HAP-1 (cell line): ENCODE measurements around the gene DAZAP2.
"Not testable (repeated sequence)": the region's sequence is repeated elsewhere in the genome, so short reads cannot be mapped to it uniquely, and the experiment has no call there.

Source experiments
- DNase-seq, 2 experiments: peaks; one replicate each; pipeline ENCODE4 v3.0.0-alpha.2; 2016 to 2020; ENCODE audit warnings: low spot score in 2 of 2
- H3K27me3 ChIP-seq: fragments of 250-450 bp; sonication (Bioruptor Pico); 2 replicates; pipeline ENCODE4 v1.5.1; 2020; ENCODE audit warnings: low read depth, mild to moderate bottlenecking, moderate library complexity
- H3K36me3 ChIP-seq: fragments of 250-450 bp; sonication (Bioruptor Pico); replicated peaks from 2 replicates; pipeline ENCODE4 v1.5.1; 2020; ENCODE audit warnings: mild to moderate bottlenecking
- H3K4me1 ChIP-seq: fragments of 250-450 bp; sonication (Bioruptor Pico); 2 replicates; pipeline ENCODE4 v1.5.1; 2020; ENCODE audit warnings: mild to moderate bottlenecking
- H3K4me3 ChIP-seq: fragments of 250-450 bp; sonication (Bioruptor Pico); 2 replicates; pipeline ENCODE4 v1.5.1; 2020; ENCODE audit warnings: mild to moderate bottlenecking, moderate library complexity
- H3K9me3 ChIP-seq: fragments of 250-450 bp; sonication (Bioruptor Pico); 2 replicates; pipeline ENCODE4 v1.5.1; 2020; ENCODE audit warnings: mild to moderate bottlenecking, moderate library complexity
- in situ Hi-C: fragments of 300-500 bp; cut with MboI; formaldehyde crosslinking; loops from 3 replicates; pipeline ENCODE4 v1.14.3; 2020; ENCODE audit warnings: low sequenced_read_pairs, inconsistent platforms, mixed read lengths

DAZAP2 gene

DNA sequence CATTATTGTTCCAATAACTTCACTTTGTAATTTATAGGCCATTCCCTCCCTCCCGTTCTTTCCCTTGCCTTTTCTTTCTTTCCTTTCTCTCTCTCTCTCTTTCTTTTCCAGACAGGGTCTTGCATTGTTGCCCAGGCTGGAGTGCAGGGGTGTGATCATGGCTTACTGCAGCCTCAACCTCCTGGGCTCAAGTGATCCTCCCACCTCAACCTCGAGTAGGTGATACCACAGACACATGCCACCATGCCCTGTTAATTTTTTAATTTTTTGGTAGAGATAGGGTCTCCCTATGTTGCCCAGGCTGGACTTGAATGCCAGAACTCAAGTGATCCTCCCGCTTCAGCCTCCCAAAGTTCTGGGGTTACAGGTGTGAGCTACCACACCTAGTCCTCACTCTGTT lies 14.0 kb upstream of the DAZAP2 start:
- no peak overlapping the region for H3K4me3 ChIP-seq
- H3K27me3 ChIP-seq: no peaks in the 10 kb centered on the region
- H3K9me3 ChIP-seq: no peaks in the 10 kb centered on the region; the same call in 1 of the 2 replicates
- no peak for DNase-seq
- H3K36me3 ChIP-seq: no peaks in the 10 kb centered on the region
- H3K4me1 ChIP-seq: no peaks in the 10 kb centered on the region
- in situ Hi-C loops: no loop called here

DNA sequence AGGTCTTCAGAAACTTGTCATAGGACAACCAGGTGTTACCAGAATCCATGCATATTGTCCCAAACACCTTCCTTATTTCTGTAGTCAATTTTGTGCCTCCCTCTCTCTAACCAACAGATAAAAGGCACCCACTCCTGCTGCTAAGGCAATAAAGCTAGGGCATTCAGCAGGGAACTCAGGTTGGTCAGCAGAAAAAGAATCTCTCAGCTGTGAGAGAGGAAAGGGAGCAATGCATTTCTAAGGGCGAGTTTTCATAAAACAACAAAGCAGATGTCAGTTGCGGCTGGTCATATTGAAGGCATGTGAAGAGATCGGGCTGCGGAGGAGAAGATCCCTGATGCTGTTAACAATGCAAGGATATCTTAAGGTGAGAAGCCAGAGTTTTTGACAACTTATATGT lies 13.4 kb upstream of the DAZAP2 start:
- Histone ChIP-seq H3K36me3 (no peaks in the 10 kb centered on the region), H3K9me3 (no peaks in the 10 kb centered on the region; the same call in 1 of the 2 replicates), H3K27me3 (no peaks in the 10 kb centered on the region), H3K4me1 (no peaks in the 10 kb centered on the region), H3K4me3 (no peak overlapping the region)
- in situ Hi-C loops: no loop called here
- no peak for DNase-seq

DNA sequence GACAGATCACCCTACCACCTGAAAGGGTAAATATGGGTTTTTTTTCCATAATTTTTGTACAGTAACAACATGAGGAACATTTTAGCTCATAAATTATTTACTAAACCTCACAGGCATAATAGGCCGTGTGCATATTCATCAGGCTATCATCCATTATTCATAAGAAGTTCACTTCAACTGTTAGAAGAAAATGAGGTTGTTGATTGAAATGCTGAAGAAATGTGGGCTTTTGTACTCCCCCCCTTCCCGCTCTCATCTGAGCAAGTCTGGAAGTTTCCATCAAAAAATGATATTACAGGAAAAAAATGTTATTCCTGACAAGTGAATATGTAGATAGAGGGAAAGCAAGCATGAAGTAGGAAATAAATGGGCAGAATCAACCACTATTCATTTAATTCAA lies 12.9 kb upstream of the DAZAP2 start:
- in situ Hi-C loops: no loop called here
- Histone ChIP-seq H3K9me3 (no peaks in the 10 kb centered on the region; the same call in 1 of the 2 replicates), H3K4me1 (no peaks in the 10 kb centered on the region), H3K4me3 (no peak overlapping the region), H3K36me3 (no peaks in the 10 kb centered on the region), H3K27me3 (no peaks in the 10 kb centered on the region)
- no peak for DNase-seq

DNA sequence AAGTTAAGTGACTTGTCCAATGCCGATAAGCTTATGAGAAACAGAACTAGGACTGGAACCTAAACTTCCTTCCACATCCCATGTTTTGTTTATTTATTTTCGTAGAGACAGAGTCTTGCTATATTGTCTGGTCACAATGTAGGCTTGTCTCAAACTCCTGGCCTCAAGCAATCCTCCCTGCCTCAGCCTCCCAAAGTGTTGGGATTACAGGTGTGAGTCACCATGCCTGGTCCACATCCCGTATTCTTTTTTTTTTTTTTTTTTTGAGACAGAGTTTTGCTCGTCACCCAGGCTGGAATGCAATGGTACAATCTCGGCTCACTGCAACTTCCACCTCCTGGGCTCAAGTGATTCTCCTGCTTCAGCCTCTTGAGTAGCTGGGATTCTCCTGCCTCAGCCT lies 11.5 kb upstream of the DAZAP2 start:
- H3K36me3 ChIP-seq, H3K27me3 ChIP-seq, H3K9me3 ChIP-seq, H3K4me1 ChIP-seq, DNase-seq, H3K4me3 ChIP-seq, in situ Hi-C loops: not testable (repeated sequence)

DNA sequence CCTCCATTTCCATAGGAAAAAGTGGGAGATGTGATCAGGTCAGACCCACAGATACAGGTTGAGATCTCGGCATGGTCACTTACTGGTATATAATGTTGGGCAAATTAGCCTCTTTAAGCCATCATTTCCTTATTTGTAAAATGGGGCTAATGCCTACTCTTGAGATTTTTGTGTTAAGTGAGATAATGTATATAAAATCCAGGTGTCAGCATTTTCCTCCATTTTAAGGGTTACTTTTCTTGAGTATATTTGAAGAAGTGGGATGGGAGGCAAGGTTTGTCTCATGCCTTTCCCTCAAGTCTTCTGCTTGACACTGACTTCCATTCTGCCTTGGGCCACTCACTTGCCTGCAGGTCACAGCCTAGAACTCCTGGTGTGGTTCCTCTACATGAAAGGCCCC lies 10.7 kb upstream of the DAZAP2 start:
- no peaks in the 10 kb centered on the region for H3K4me1 ChIP-seq
- no peaks in the 10 kb centered on the region for H3K27me3 ChIP-seq
- in situ Hi-C loops: no loop called here
- DNase-seq: no peak
- H3K9me3 ChIP-seq: no peaks in the 10 kb centered on the region
- H3K36me3 ChIP-seq: no peaks in the 10 kb centered on the region
- H3K4me3 ChIP-seq: no peak overlapping the region

DNA sequence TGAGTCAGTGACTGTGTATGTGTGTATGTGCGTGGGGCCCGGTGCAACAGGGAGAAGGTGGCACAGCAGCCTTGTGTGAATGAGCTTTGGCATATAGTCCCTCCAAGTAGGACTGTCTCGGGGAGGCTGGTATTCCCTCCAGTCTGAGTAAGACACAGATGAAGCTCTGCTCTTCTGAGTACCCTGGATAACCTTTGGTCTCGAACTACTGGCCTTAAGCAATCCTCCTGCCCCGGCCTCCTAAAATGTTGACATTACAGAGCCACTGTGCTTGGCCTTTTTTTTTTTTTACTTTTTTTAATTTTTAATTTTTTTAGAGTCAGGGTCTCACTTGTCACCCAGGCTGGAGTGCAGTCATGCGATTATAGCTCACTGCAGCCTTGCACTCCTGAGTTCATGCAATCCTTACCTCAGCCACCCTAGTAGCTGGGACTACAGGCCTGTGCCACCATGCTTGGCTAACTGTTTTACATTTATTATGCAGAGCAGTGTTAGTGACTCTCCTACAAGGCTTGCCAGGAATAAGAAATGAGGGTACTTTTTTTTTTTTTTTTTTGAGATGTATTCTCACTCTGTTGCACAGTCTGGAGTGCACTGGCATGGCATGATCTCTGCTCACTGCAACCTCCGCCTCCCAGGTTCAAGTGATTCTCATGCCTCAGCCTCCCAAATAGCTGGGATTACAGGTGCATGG lies 9.4 kb upstream of the DAZAP2 start:
- no peaks in the 10 kb centered on the region for H3K27me3 ChIP-seq
- in situ Hi-C loops: no loop called here
- DNase-seq: no peak
- no peak overlapping the region for H3K4me3 ChIP-seq
- H3K4me1 ChIP-seq: no peaks in the 10 kb centered on the region
- no peaks in the 10 kb centered on the region for H3K36me3 ChIP-seq
- H3K9me3 ChIP-seq: no peaks in the 10 kb centered on the region

DNA sequence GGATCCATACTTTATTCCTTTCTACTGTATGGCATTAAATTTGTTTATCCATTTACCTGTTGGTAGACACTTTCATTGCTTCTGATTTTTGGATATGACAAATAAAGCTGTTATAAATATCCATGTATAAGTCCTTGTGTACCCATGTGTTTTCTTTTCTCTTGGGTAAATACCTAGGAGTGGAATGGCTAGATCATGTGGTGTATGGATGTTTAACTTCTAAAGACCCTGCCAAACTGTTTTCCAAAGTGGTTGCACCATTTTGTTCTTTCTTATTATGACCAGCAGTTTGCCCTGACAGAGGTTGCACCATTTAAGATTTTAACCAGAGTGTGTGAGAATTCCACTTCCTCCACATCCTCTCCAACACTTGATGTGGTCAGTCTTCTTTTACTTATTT lies 6.0 kb upstream of the DAZAP2 start:
- no peaks in the 10 kb centered on the region for H3K36me3 ChIP-seq

DNA sequence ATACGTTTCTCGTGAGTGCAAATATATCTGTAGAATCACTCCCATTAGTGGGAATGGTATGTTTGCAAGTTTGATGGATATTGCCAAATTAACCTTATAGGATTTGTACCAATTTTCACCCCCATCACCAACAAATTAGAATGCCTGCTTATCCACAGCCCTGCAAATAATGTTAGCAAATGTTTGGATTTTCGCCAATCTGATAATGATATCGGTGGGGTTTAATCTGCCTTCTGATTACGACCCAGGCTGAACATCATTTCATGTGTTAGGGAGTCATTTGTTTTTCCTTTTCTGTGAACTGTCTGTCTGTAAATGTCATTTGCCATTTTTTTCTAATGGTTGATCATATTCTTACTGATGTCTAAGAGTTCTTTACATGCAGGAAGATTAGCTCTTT lies 4.1 kb upstream of the DAZAP2 start:
- no peaks in the 10 kb centered on the region for H3K9me3 ChIP-seq
- H3K4me3 ChIP-seq: no peak overlapping the region
- no peaks in the 10 kb centered on the region for H3K27me3 ChIP-seq
- in situ Hi-C loops: no loop called here
- H3K4me1 ChIP-seq: peaks cover 5% of the 10 kb centered on the region
- no peaks in the 10 kb centered on the region for H3K36me3 ChIP-seq
- no peak for DNase-seq

More for the DNA sequence above, 6.0 kb upstream of the DAZAP2 start:
- no peak for DNase-seq
- in situ Hi-C loops: no loop called here
- no peaks in the 10 kb centered on the region for H3K27me3 ChIP-seq
- no peaks in the 10 kb centered on the region for H3K9me3 ChIP-seq
- no peak overlapping the region for H3K4me3 ChIP-seq
- H3K4me1 ChIP-seq: no peaks in the 10 kb centered on the region

DNA sequence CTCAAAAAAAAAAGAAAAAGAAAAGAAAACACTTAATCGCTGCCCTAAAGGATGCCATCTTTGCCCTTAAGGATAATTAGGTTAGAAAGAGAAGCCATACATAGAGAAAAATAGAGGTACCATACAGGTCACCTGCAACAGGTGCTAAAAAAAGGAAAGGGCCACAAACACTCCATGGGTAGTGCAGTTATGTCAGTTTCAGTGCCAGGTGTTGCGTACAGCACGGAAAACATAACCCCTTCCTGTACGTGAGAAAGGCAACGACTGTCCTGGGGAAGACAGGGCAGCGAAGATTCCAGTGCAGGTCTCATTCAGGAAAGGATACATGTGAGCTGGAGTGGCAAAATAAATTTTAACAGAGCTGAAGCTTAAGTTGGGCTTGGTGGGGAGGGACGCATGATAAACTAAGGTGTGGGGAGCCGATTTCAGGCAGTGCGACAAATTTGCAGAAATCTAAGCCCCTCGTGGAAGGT lies 553 bp upstream of the DAZAP2 start:
- in situ Hi-C loops: no loop called here
- Histone ChIP-seq H3K9me3 (no peaks in the 10 kb centered on the region), H3K4me1 (peaks cover 10% of the 10 kb centered on the region), H3K4me3 (peak overlapping the region; percentile 100), H3K27me3 (no peaks in the 10 kb centered on the region), H3K36me3 (peaks cover 24% of the 10 kb centered on the region)
- no peak for DNase-seq

DNA sequence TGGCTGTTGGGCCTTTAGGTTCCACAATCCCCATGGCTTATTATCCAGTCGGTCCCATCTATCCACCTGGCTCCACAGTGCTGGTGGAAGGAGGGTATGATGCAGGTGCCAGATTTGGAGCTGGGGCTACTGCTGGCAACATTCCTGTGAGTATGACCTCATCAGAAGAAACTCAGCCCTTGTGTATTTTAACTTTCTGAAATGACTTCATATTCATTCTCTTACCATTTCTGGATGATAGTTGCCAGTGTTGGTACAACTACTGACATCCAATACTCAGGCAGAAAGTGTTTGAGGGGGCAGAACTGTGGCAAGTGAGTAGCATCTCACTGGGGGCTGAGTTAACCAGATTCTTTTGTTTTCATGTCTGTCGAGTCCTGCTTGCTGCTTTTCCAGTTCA lies 2.3 kb downstream of the DAZAP2 start:
- H3K9me3 ChIP-seq: no peaks in the 10 kb centered on the region
- H3K4me1 ChIP-seq: peaks cover 10% of the 10 kb centered on the region
- peaks cover 38% of the 10 kb centered on the region for H3K36me3 ChIP-seq
- in situ Hi-C loops: no loop called here
- H3K4me3 ChIP-seq: no peak overlapping the region
- DNase-seq: no peak
- H3K27me3 ChIP-seq: no peaks in the 10 kb centered on the region

DNA sequence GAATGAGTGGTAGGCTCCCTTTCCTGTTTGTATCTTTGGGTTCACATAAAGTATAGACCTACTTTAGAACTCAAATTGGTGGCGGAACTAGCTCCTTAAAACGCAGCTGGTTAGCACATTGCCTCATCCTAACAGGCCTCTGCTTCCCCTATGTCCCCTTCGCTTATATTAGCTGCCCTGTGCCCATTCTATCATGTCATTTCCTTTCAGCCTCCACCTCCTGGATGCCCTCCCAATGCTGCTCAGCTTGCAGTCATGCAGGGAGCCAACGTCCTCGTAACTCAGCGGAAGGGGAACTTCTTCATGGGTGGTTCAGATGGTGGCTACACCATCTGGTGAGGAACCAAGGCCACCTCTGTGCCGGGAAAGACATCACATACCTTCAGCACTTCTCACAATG lies 3.5 kb downstream of the DAZAP2 start:
- no peaks in the 10 kb centered on the region for H3K27me3 ChIP-seq
- peaks cover 41% of the 10 kb centered on the region for H3K36me3 ChIP-seq
- no peak for DNase-seq
- in situ Hi-C loops: no loop called here
- peaks cover 10% of the 10 kb centered on the region for H3K4me1 ChIP-seq
- H3K9me3 ChIP-seq: no peaks in the 10 kb centered on the region
- no peak overlapping the region for H3K4me3 ChIP-seq

DNA sequence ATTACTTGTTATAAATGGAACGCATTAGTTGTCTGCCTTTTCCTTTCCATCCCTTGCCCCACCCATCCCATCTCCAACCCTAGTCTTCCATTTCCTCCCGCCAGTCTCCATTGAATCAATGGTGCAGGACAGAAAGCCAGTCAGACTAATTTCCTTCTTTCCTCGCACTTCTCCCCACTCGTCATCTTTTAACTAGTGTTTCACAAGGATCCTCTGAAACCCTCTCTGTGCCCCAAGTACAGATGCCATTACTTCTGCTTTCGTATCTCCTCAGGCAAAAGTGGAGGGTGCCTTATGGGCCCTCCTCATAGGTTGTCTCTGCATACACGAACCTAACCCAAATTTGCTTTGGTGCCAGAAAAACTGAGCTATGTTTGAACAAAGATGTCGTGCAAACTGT lies 4.2 kb downstream of the DAZAP2 start:
- no peak for DNase-seq
- Histone ChIP-seq H3K4me1 (peaks cover 10% of the 10 kb centered on the region), H3K36me3 (peaks cover 41% of the 10 kb centered on the region), H3K9me3 (no peaks in the 10 kb centered on the region), H3K27me3 (no peaks in the 10 kb centered on the region), H3K4me3 (no peak overlapping the region)
- in situ Hi-C loops: no loop called here

DNA sequence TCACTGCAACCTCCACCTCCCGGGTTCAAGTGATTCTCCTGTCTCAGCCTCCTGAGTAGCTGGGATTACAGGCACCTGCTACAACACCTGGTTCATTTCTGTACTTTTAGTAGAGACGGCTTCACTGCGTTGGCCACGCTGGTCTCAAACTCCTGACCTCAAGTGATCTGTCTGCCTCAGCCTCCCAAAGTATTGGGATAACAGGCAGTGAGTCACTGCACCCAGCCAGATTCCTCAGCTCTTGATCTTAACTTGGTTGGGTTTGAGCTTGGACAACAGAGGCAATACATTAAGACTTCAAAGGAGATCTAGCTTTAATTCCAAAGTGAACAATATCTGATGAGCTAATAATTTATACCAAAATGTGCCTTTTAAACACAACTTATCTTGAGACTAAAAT lies 5.6 kb downstream of the DAZAP2 start:
- DNase-seq: no peak
- H3K4me1 ChIP-seq: peaks cover 6% of the 10 kb centered on the region
- H3K27me3 ChIP-seq: no peaks in the 10 kb centered on the region
- no peak overlapping the region for H3K4me3 ChIP-seq
- no peaks in the 10 kb centered on the region for H3K9me3 ChIP-seq
- peaks cover 41% of the 10 kb centered on the region for H3K36me3 ChIP-seq
- in situ Hi-C loops: no loop called here

DNA sequence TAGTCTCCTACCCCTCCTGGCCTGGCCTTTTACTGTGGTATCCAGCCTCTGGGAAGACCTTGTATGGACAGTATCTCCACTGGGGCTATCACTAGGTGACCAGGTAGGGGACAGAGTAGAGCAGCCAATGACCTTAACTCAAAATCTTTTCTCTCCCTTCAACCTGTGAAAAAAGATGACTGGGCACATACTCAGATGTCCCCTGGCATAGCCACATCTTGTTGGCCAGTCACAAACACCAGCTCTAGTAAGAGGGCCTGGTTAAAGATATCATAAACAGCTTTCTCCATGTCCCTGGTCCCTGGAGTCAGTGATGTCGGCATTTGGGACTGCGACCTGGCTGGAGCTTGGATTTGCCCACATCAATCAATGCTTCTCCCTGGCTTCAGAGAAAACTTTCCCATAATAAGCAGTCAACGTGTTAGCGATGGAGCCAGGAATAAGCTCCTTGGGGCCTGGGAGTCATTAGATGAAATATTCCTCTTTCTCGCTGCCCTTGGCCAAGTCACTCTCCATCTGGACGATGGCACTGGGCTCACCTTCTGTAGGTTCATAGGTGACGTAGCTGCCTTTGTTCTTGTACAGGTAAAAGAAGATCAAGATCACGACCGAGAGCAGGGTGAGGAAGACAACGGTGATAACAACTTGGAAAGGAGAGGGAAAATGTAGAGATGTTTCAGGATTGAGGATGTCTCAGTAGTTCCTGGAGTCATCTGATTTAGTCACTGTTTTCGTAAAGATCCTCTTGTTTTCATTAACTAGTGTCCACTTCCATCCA lies 7.0 kb downstream of the DAZAP2 start:
- Histone ChIP-seq H3K27me3 (no peaks in the 10 kb centered on the region), H3K36me3 (peaks cover 31% of the 10 kb centered on the region), H3K4me1 (no peaks in the 10 kb centered on the region), H3K4me3 (no peak overlapping the region), H3K9me3 (no peaks in the 10 kb centered on the region)
- in situ Hi-C loops: no loop called here
- no peak for DNase-seq
